Measurements from ENCODE around the gene POC1A. TPM values are rescaled to one million over a fixed set of nuclear protein-coding genes. Genes with fewer than 3 reads are reported as not detected.

Gene POC1A
- total RNA-seq, 2 experiments from 2014 or later = 0.22 to 0.39 TPM

DNA sequence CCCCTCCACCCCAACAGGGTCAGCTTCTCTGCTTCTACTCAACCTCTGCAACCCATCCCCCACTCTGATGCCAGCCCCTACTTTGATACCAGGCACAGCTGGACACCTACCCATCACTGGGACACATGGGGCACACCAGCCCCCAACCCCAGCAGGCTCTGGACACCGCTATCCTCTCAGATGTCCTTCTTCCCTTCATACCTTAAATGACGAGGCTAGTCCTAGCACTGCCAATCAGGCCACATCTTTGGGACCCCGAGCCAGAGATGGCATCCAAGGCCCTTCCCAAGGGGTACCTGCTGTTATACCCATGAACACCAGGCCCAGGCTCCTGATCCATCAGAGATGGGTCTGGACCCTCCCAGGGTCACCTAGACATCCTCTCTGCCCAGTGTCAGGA lies 10.6 kb downstream of the POC1A start:
- POLR2A ChIA-PET = no interaction called here

DNA sequence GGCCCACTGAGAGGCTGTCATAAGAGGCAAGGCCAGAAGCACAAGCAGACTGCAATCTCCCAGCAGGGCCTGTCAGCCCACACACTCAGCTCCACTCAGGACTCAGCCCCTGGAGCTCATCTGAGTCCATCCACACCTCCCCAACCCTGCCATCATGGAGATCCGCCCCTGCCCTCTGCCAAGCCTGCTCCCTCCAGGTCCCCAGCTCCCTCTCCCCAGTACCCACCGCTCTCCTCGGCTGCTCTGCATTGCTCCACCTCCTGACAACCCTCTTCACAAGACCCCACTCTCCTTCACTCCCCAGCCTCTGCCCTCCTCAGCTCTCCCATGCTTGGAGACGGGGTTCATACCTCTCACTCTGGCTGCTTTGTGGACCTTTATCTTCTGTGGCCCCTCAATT lies 11.1 kb downstream of the POC1A start:
- ChIA-PET POLR2A (interaction anchor here (0.7 kb wide), 1 partner anchor 91 kb away, joined by 3 read pairs; no protein-coding TSS in a partner anchor), CTCF (interaction anchor here (2.0 to 3.7 kb wide), 2 partner anchors 20 to 141 kb away, joined by 6 to 25 read pairs; no protein-coding TSS in a partner anchor)
- Mint-ChIP-seq H3K36me3 (ENCODE audit: low read depth) (no peaks in the 10 kb centered on the region), H3K9me3 (no peaks in the 10 kb centered on the region), H3K4me1 (ENCODE audit: low read depth) (peaks cover 8% of the 10 kb centered on the region), H3K27me3 (no peaks in the 10 kb centered on the region), H3K4me3 (no peak overlapping the region), H3K27ac (no peak overlapping the region)
- TF ChIP-seq, protein P1, sequence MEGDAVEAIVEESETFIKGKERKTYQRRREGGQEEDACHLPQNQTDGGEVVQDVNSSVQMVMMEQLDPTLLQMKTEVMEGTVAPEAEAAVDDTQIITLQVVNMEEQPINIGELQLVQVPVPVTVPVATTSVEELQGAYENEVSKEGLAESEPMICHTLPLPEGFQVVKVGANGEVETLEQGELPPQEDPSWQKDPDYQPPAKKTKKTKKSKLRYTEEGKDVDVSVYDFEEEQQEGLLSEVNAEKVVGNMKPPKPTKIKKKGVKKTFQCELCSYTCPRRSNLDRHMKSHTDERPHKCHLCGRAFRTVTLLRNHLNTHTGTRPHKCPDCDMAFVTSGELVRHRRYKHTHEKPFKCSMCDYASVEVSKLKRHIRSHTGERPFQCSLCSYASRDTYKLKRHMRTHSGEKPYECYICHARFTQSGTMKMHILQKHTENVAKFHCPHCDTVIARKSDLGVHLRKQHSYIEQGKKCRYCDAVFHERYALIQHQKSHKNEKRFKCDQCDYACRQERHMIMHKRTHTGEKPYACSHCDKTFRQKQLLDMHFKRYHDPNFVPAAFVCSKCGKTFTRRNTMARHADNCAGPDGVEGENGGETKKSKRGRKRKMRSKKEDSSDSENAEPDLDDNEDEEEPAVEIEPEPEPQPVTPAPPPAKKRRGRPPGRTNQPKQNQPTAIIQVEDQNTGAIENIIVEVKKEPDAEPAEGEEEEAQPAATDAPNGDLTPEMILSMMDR (IDR thresholded peaks at IDR 0.05) = no peak
- intact Hi-C loops (cut with DNase I, micrococcal nuclease) = loop anchor here in 1 of 2 experiments (10.0 kb wide), 1 partner anchor 638 kb away; the partner anchor contains the start of gene DCAF1
- Histone ChIP-seq H3K4me1 (ENCODE audit: insufficient read depth, low read length) (peaks cover 12% of the 10 kb centered on the region), H3K27me3 (ENCODE audit: control insufficient read depth in 1 of 2, insufficient read depth in 2 of 2, low read length in 2 of 2) (no peaks in the 10 kb centered on the region), H3K27ac (ENCODE audit: low read depth in 1 of 2, low read length in 2 of 2) (no peak overlapping the region), H3K36me3 (ENCODE audit: insufficient read depth, low read length) (no peaks in the 10 kb centered on the region), H3K4me3 (ENCODE audit: low read length) (no peak overlapping the region), H3K9me3 (ENCODE audit: control insufficient read depth in 1 of 2, insufficient read depth in 1 of 2, low read length in 2 of 2) (no peaks in the 10 kb centered on the region)
- DNase-seq (no peak), ATAC-seq (ENCODE audit: poor library complexity) (no peak)

More for the DNA sequence above, 10.6 kb downstream of the POC1A start:
- CTCF ChIA-PET = interaction anchor here (2.0 to 3.7 kb wide), 2 partner anchors 20 to 142 kb away, joined by 6 to 25 read pairs; no protein-coding TSS in a partner anchor
- H3K36me3 Mint-ChIP-seq (ENCODE audit: low read depth) = no peaks in the 10 kb centered on the region
- Histone ChIP-seq H3K4me3 (ENCODE audit: low read length) (no peak overlapping the region), H3K4me1 (ENCODE audit: insufficient read depth, low read length) (peaks cover 12% of the 10 kb centered on the region), H3K27me3 (ENCODE audit: control insufficient read depth in 1 of 2, insufficient read depth in 2 of 2, low read length in 2 of 2) (no peaks in the 10 kb centered on the region), H3K9me3 (ENCODE audit: control insufficient read depth in 1 of 2, insufficient read depth in 1 of 2, low read length in 2 of 2) (no peaks in the 10 kb centered on the region), H3K36me3 (ENCODE audit: insufficient read depth, low read length) (no peaks in the 10 kb centered on the region), H3K27ac (ENCODE audit: low read depth in 1 of 2, low read length in 2 of 2) (no peak overlapping the region)
- no peaks in the 10 kb centered on the region for H3K9me3 Mint-ChIP-seq
- H3K4me3 Mint-ChIP-seq = no peak overlapping the region
- TF ChIP-seq, protein P1 (IDR thresholded peaks at IDR 0.05) = no peak
- DNase-seq (no peak), ATAC-seq (ENCODE audit: poor library complexity) (no peak)
- intact Hi-C loops (cut with DNase I, micrococcal nuclease) = loop anchor here (1.0 to 10.0 kb wide), 5 partner anchors 20 to 639 kb away; partner anchors contain the start of genes PARP3 (in 2 of the 2) and DCAF1 (in 1 of the 2)
- H3K27me3 Mint-ChIP-seq = no peaks in the 10 kb centered on the region
- peaks cover 8% of the 10 kb centered on the region for H3K4me1 Mint-ChIP-seq (ENCODE audit: low read depth)
- no peak overlapping the region for H3K27ac Mint-ChIP-seq

DNA sequence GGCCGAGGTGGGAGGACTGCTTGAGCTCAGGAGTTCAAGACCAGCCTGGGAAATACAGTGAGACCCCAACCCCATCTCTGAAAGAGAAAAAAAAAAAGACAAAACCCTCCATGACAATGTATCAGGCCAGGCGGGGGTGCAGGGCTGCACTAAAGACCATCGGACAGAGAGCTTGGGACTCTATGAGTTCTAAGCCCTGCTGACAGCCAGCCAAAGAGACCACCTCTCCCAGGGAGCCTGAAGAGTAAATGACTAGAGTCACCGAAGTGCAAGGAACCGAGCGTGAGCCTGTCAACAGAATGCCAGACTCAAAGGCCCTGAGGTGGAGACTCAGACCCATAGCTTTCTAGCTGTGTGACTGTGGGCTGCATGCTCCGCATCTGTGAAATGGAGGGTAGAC lies 12.5 kb downstream of the POC1A start:
- H3K4me1 ChIP-seq (ENCODE audit: insufficient read depth, low read length) = peaks cover 12% of the 10 kb centered on the region
- no peak overlapping the region for H3K27ac ChIP-seq (ENCODE audit: low read depth in 1 of 2, low read length in 2 of 2)
- H3K4me3 ChIP-seq (ENCODE audit: low read length) = no peak overlapping the region
- Mint-ChIP-seq H3K27me3 (no peaks in the 10 kb centered on the region), H3K9me3 (no peaks in the 10 kb centered on the region), H3K4me3 (no peak overlapping the region), H3K27ac (no peak overlapping the region), H3K4me1 (ENCODE audit: low read depth) (peaks cover 8% of the 10 kb centered on the region), H3K36me3 (ENCODE audit: low read depth) (no peaks in the 10 kb centered on the region)
- no peak for DNase-seq
- intact Hi-C loops (cut with DNase I, micrococcal nuclease) = loop anchor here in 1 of 2 experiments (10.0 kb wide), 1 partner anchor 637 kb away; the partner anchor contains the start of gene DCAF1
- H3K9me3 ChIP-seq (ENCODE audit: control insufficient read depth in 1 of 2, insufficient read depth in 1 of 2, low read length in 2 of 2) = no peaks in the 10 kb centered on the region
- TF ChIP-seq, protein P1 (IDR thresholded peaks at IDR 0.05) = no peak
- CTCF ChIA-PET = interaction anchor here (1.3 to 3.7 kb wide), 2 partner anchors 19 to 140 kb away, joined by 4 to 25 read pairs; no protein-coding TSS in a partner anchor
- no peak for ATAC-seq (ENCODE audit: poor library complexity)
- POLR2A ChIA-PET = interaction anchor here (1.2 kb wide), 1 partner anchor 199 kb away, joined by 3 read pairs; no protein-coding TSS in a partner anchor
- no peaks in the 10 kb centered on the region for H3K36me3 ChIP-seq (ENCODE audit: insufficient read depth, low read length)
- H3K27me3 ChIP-seq (ENCODE audit: control insufficient read depth in 1 of 2, insufficient read depth in 2 of 2, low read length in 2 of 2) = no peaks in the 10 kb centered on the region

Measured in CD4-positive, alpha-beta T cell (primary cell).